Activated naive CD8-positive, alpha-beta T cell treated with anti-CD3 and anti-CD28 coated beads, Interleukin-2, amount 50 U/mL, for 16 hours (primary cell): ENCODE data around the gene RTF1.

ENCODE experiments used
- DNase-seq: peaks from one replicate; pipeline ENCODE4 v3.0.0-alpha.2; 2020; ENCODE audit warnings: low read depth, low spot score

Gene RTF1

GRCh38 chr15:41487381-41487780, 70.5 kb downstream of the RTF1 start:
- DNase-seq = no peak

- DNase-seq = no peak
These were observed 70.9 kb downstream of the RTF1 start for GRCh38 chr15:41487802-41488201.

GRCh38 chr15:41489641-41490040, 72.7 kb downstream of the RTF1 start:
- DNase-seq = no peak

GRCh38 chr15:41490355-41490754, 73.5 kb downstream of the RTF1 start:
- no peak for DNase-seq

GRCh38 chr15:41491889-41492288, 75.0 kb downstream of the RTF1 start:
- no peak for DNase-seq

GRCh38 chr15:41492597-41493204, 75.8 kb downstream of the RTF1 start:
- DNase-seq = no peak

- peak; percentile 86 for DNase-seq
These were observed 76.5 kb downstream of the RTF1 start, which contains the start of gene ITPKA for GRCh38 chr15:41493205-41493901. Gene ITPKA (plus strand): TSS chr15:41493874. CDS start chr15:41493928, 54 bp downstream.

- DNase-seq = no peak
These were observed 77.0 kb downstream of the RTF1 start for GRCh38 chr15:41493902-41494189.

GRCh38 chr15:41494190-41494921, 77.5 kb downstream of the RTF1 start:
- no peak for DNase-seq

GRCh38 chr15:41494922-41495735, 78.2 kb downstream of the RTF1 start:
- no peak for DNase-seq

GRCh38 chr15:41495736-41496599, 79.1 kb downstream of the RTF1 start:
- DNase-seq = no peak

- DNase-seq = no peak
These were observed 81.8 kb downstream of the RTF1 start for GRCh38 chr15:41498657-41499056.

- no peak for DNase-seq
These were observed 82.4 kb downstream of the RTF1 start for GRCh38 chr15:41499109-41499851.

- DNase-seq = no peak
These were observed 84.5 kb downstream of the RTF1 start for GRCh38 chr15:41501191-41501917.

GRCh38 chr15:41501931-41502794, 85.3 kb downstream of the RTF1 start:
- no peak for DNase-seq

- DNase-seq = no peak
These were observed 86.1 kb downstream of the RTF1 start for GRCh38 chr15:41502795-41503668.

GRCh38 chr15:41503669-41504010, 86.7 kb downstream of the RTF1 start:
- DNase-seq = no peak
